Activated T-helper 1 cell treated with anti-CD3 and anti-CD28 coated beads, Interleukin-2, amount 50 U/mL, for 16 hours (primary cell): ENCODE data around the gene PLCB1.

Source experiments
- DNase-seq, 2 donors: peaks; one replicate each; pipeline ENCODE4 v3.0.0-alpha.2; 2020; ENCODE audit warnings: low read depth in 1 of 2, low spot score in 1 of 2

PLCB1 gene

GRCh38 chr20:8210749-8211148, 78.7 kb downstream of the PLCB1 start:
- DNase-seq, result no peak

- DNase-seq, result no peak
These were observed 80.2 kb downstream of the PLCB1 start for GRCh38 chr20:8212286-8212685.

- DNase-seq, result no peak
These were observed 81.2 kb downstream of the PLCB1 start for GRCh38 chr20:8213270-8213669.

- DNase-seq, result no peak
These were observed 81.9 kb downstream of the PLCB1 start for GRCh38 chr20:8213831-8214587.

GRCh38 chr20:8215361-8215781, 83.3 kb downstream of the PLCB1 start:
- no peak for DNase-seq

- no peak for DNase-seq
These were observed 84.5 kb downstream of the PLCB1 start for GRCh38 chr20:8216375-8217200.

GRCh38 chr20:8218861-8219260, 86.8 kb downstream of the PLCB1 start:
- no peak for DNase-seq

GRCh38 chr20:8219403-8219802, 87.3 kb downstream of the PLCB1 start:
- no peak for DNase-seq

- no peak for DNase-seq
These were observed 88.7 kb downstream of the PLCB1 start for GRCh38 chr20:8220716-8221115.

GRCh38 chr20:8221887-8222419, 89.9 kb downstream of the PLCB1 start:
- no peak for DNase-seq

- no peak for DNase-seq
These were observed 91.2 kb downstream of the PLCB1 start for GRCh38 chr20:8223091-8223870.

- no peak for DNase-seq
These were observed 93.6 kb downstream of the PLCB1 start for GRCh38 chr20:8225658-8226057.

- DNase-seq, result no peak
These were observed 94.0 kb downstream of the PLCB1 start for GRCh38 chr20:8226106-8226505.

- no peak for DNase-seq
These were observed 95.2 kb downstream of the PLCB1 start for GRCh38 chr20:8227293-8227692.

GRCh38 chr20:8228315-8228714, 96.2 kb downstream of the PLCB1 start:
- DNase-seq, result no peak

- DNase-seq, result no peak
These were observed 97.0 kb downstream of the PLCB1 start for GRCh38 chr20:8229090-8229489.

GRCh38 chr20:8231038-8231437, 99.0 kb downstream of the PLCB1 start:
- no peak for DNase-seq

GRCh38 chr20:8232332-8232731, 100.3 kb downstream of the PLCB1 start:
- DNase-seq, result no peak

GRCh38 chr20:8234580-8234979, 102.5 kb downstream of the PLCB1 start:
- no peak for DNase-seq

- no peak for DNase-seq
These were observed 110.0 kb downstream of the PLCB1 start for GRCh38 chr20:8242066-8242465.
